Suprapubic skin (tissue), 3 donors: Measurements from ENCODE around the gene BRIP1.

ENCODE experiments used
- CTCF ChIP-seq, 2 donors: fragments of 200-600 bp in 1 of 2; fragments of 450-650 bp in 1 of 2; sonication (generic) in 1 of 2; IDR thresholded peaks; one replicate each; pipeline ENCODE4 v1.5.1; 2016 to 2019; ENCODE audit warnings: antibody characterized with exemption in 2 of 2, mild to moderate bottlenecking in 1 of 2, moderate library complexity in 1 of 2
- POLR2A ChIP-seq, 2 donors: fragments of 450-650 bp; IDR thresholded peaks; one replicate each; pipeline ENCODE4 v1.6.1; 2017; ENCODE audit warnings: antibody characterized with exemption in 2 of 2, mild to moderate bottlenecking in 2 of 2, moderate library complexity in 2 of 2

- TF ChIP-seq POLR2A (IDR thresholded peaks at IDR 0.05) (no peak), CTCF (IDR thresholded peaks at IDR 0.05) (no peak)
These were observed 129.3 kb downstream of the BRIP1 start for GRCh38 chr17:61734012-61734411.
